Stimulated activated CD8-positive, alpha-beta memory T cell treated with anti-CD3 and anti-CD28 coated beads, Interleukin-15, amount 100 ng/mL, for 48 hours (primary cell): Measurements from ENCODE around the gene ASB11.
A peak's percentile ranks its signal among the peaks of the same experiment; 100 is the strongest.
"Not testable (repeated sequence)": the region's sequence is repeated elsewhere in the genome, so short reads cannot be mapped to it uniquely, and the experiment has no call there.

ENCODE experiments used
- DNase-seq, 2 donors: peaks; one replicate each; pipeline ENCODE4 v3.0.0-alpha.2; 2020; ENCODE audit warnings: low read depth in 2 of 2

The ASB11 gene

GRCh38 chrX:15305899-15306298 lies 9.5 kb downstream of the ASB11 start:
- not testable (repeated sequence) for DNase-seq

GRCh38 chrX:15301924-15302323 lies 13.5 kb downstream of the ASB11 start:
- peak; percentile 2 to 25 for DNase-seq

DNA sequence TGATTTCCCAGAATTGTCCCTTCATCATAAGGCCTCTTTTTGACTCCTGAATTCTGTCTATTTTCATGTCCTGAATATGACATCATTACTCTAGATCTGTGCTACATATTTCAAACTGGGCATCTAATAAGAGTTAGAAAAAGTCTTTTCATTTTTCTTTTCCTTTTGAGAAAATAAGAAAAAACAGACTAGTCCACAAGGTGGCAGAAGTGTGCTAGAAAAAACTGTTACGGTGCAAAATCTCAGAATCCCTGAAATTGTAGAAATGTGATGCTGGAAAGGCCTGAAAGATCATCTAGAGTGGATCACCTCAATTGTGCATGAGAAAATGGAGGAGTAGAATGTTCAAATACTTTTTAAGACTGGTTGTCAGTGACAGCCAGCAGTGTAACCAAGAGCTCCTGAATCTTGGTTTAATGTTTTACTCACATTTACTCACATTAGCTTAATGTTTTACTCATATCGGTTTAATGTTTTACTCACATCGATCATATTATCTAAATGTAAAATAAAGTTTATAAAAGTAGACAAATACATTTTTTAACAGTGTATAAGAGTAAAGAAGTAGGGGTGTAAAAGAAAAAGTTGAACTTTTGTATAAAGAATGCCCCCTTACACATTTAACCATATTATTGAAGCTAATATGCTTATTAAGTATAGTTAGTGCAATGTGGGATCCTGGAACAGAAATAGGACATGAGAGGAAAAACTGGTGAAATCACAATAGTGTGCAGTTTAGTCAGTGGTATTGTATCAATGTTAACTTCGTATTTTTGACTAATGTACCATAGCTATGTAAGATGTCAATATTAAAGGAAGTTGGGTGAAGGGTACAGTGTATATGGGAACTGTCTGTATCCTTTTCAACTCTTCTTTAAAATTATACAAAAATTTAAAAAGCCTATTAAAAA lies 15.2 kb downstream of the ASB11 start:
- DNase-seq: no peak

DNA sequence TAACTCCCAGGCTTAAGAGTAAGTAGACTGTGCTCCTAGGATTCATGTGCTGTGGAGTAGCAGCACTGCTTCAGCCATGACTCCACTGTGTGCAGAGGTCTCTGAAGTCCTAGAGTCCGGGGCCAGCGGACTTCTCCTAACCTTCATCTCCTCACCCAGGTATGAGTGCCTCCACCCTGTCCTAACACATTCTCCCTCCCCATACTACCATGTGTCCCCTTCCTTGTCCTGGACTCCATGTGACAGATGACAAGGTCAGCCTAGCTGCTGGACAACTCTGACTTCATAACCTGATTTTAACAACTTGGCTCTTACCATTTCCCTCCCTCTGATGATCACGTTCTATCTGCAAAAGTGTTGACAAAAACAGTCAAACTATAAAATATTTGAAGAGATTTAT lies 16.7 kb downstream of the ASB11 start:
- no peak for DNase-seq

GRCh38 chrX:15298201-15298600 lies 17.2 kb downstream of the ASB11 start:
- no peak for DNase-seq

DNA sequence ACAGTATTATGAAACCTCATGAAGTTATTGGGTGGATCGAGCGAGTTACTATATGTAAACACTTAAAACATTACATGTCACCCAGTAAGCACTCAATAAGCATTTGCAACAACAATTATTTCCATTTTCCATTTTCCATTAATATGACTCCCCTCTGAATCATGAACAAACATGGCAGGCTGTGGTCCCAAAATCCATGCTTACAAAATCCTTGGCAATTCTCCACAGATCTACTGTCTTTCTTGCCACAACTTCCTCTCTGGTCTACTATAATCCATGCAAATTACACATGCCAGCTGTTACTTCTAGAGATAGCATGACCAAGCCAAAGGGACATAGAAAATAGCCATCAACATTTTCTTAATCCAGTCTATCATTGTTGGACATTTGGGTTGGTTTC lies 22.0 kb downstream of the ASB11 start:
- DNase-seq: no peak

GRCh38 chrX:15292861-15293260 lies 22.6 kb downstream of the ASB11 start:
- no peak for DNase-seq

DNA sequence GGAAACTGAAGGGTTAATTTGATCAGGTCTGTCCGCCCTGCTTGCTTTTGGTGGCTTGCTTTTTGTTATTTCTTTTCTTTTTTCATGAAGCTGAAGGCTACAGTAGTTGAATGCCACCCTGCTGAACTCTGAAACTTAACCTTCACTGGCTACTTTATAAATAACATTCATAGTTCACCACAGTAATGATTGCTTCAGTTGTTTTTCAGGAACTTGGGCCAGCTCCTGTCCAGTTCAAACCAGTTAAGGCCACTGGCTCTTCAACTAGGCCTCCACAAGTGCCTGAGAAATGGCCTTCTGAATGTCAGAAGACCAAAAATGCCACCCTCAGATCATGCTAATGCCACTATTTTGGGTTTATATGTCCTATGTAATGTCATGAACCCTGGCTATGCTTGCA lies 37.8 kb downstream of the ASB11 start:
- no peak for DNase-seq

- DNase-seq: no peak
These were observed 40.5 kb downstream of the ASB11 start for GRCh38 chrX:15274946-15275345.

- not testable (repeated sequence) for DNase-seq
These were observed 42.2 kb downstream of the ASB11 start for GRCh38 chrX:15273275-15273674.

GRCh38 chrX:15271757-15272156 lies 43.7 kb downstream of the ASB11 start:
- no peak for DNase-seq

GRCh38 chrX:15269618-15270521 lies 45.6 kb downstream of the ASB11 start, which contains the start of gene ASB9:
Gene ASB9, minus strand, starts transcription at chrX:15270083. Its CDS starts 209 bp downstream, at chrX:15269874.
- DNase-seq: no peak

DNA sequence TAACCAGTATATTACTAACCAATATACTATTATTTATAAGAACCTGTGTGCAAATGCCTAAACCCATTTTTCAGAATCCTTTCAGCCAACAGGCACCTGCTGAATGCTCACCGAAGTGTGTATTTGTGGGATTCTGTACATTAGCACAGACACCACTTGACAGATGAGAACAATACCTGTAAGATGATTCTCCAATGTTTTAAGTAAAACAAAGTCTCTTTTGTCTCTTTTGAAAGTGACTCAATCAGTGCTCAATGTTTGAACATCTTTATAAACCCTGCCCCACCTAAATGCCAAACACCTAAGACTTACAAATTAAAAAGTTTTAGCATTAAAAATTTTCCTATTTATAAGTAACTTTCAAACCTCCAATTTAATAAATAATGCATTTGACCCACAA lies 46.3 kb downstream of the ASB11 start:
- DNase-seq: no peak

DNA sequence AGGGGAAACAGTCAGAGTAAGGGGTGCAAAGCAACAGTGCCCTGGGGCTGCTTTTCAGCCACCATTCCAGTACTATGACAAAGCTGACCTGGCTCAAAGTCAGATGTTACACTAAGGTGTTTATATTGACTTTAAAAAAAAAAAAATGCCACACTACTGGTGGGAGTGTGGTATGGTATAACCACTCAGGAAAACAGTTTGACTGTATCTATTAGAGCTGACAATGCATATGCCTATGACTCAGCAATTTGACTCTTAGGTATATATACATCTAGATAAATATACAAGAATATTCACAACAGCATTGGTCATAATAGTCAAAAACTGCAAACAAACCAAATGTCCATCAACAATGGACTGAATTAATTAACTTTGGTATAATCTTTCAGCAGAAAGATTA lies 60.6 kb downstream of the ASB11 start:
- no peak for DNase-seq

- DNase-seq: no peak
These were observed 69.5 kb downstream of the ASB11 start for GRCh38 chrX:15245896-15246295.

- no peak for DNase-seq
These were observed 71.0 kb downstream of the ASB11 start for GRCh38 chrX:15244421-15244820.

DNA sequence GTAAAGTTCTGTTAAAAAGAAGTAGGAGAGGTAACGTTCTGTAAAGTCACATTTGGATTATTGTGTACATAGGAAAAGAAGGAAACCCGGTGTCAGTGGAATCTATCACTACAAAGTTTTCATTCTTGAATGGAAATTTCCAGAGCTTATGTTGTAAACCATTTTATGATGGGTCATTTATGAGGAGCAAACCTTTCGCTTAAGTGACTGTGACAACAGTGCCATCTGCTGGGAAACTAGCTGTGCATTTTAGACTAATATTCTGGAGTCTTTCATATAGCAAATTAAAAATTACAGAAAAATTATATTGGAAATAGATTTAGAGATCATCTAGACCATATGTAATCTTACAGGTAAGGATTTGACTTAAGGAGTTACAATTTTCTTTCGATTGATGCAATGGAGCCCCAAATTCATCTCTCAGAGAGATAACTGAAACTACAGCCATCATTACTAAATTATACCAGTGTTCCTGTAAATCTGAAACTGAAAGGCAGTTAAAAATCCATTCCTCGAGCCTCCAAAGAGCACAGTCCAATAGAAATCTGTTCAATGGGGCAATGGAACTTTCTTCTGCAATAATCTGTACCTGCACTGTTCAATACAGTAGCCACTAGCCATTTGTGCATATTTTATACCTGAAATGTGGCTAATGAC lies 72.4 kb downstream of the ASB11 start:
- peak in 1 of 2 donors; percentile 12 for DNase-seq

DNA sequence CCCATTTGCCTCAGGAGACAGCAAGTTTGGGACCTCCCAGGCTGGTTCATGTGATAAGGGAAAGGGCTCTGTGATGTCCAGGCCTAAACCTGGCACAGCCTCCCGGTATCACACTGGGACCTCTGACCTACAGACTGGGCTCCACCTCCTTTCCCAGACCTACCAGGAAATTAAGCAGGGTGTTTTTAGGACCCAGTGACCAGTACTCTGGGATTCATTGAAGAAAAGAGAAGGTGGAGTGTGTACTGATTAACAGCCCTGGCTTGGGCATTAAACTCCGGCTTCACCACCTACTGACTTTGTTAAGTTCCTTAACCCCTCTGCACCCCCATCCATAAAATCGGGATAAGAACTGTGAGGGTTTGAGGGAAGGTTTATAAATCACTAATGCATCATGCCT lies 74.1 kb downstream of the ASB11 start:
- no peak for DNase-seq

DNA sequence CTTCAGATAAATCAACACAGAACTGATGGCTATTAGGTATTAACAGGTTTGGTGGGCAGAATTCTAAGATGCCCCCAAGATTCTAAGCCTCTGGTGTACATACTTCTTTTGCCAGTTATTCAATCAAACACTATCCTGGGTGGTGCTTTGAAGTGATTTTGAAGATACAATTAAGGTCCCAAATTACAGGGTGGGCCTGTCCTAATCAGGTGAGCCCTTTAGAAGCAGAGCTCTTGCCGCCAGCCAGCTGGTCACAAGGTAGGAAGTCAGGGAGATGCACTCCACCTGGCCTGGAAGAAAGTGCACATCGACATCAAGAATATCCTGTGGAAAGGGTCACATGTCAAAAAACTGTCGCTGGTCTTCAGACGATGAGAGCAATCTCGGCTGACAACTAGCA lies 75.0 kb downstream of the ASB11 start:
- DNase-seq: no peak

- no peak for DNase-seq
These were observed 79.3 kb downstream of the ASB11 start for GRCh38 chrX:15236146-15236545.

DNA sequence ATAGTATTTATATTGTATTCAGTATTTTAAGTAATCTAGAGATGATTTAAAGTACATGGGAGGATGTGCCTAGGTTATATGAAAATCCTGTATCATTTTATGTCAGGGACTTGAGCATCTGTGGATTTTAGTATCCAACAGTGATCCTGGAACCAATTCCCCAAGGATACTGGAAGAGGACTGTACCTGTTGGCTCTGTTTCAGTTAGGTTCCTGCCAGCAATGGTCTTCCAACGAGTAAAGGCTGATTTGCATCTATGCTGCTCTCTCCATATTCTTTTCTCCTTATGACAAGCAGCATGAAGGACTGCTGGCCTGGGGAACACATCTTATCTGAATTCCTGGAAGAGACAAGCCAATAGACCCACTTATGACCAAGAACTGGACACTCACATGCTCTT lies 80.4 kb downstream of the ASB11 start:
- no peak for DNase-seq

DNA sequence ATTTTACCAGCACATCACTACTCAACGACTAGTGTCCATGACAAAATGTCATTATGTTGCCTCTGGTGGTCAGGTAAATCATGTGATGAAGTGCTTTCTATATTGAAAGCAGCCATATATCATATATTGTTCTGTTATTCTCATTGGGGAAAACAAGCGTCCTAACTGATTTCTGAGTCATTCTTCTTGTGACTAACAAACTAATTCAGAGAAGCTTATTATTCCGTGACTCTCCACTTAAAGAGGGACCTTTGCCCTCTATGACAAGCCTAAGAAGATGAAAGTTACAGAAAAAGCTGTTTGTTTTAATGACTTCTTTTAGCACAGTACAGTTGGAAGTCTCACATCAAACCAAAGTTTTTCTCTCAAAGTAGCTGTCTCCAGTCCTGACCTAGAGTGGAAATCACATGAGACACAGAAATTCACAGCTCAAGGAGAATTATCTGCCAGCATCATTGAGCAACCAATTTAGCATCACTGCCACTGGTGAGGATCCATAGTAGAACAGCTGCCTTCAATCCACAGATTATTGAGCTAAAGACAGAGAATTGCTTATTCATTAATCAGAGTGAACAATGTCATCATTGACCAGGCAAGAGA lies 81.9 kb downstream of the ASB11 start:
- no peak for DNase-seq
